GM21529 (cell line): ENCODE data around the gene ATG101.

Source experiments
- ATAC-seq: cut with Tn5 transposase; IDR thresholded peaks from one replicate; pipeline ENCODE4 v1.9.1; 2021; ENCODE audit not compliant: unreplicated experiment

ATG101 gene

GRCh38 chr12:52079576-52080402, 10.0 kb downstream of the ATG101 start, which contains the start of gene SMIM41:
Gene SMIM41 (plus strand): TSS chr12:52079704. CDS start chr12:52079780, 76 bp downstream.
- ATAC-seq, result no peak

- no peak for ATAC-seq
Measured at GRCh38 chr12:52080403-52081251, 10.8 kb downstream of the ATG101 start.

GRCh38 chr12:52081263-52081733, 11.5 kb downstream of the ATG101 start:
- ATAC-seq, result peak; percentile 59

GRCh38 chr12:52082026-52082668, 12.4 kb downstream of the ATG101 start:
- no peak for ATAC-seq

GRCh38 chr12:52082669-52082987, 12.8 kb downstream of the ATG101 start:
- no peak for ATAC-seq

- ATAC-seq, result peak; percentile 52
Measured at GRCh38 chr12:52082988-52083637, 13.3 kb downstream of the ATG101 start.

- ATAC-seq, result no peak
Measured at GRCh38 chr12:52083638-52083996, 13.8 kb downstream of the ATG101 start.

GRCh38 chr12:52084491-52085231, 14.9 kb downstream of the ATG101 start:
- ATAC-seq, result no peak

- no peak for ATAC-seq
Measured at GRCh38 chr12:52085682-52086180, 16.0 kb downstream of the ATG101 start.

- no peak for ATAC-seq
Measured at GRCh38 chr12:52086366-52086765, 16.6 kb downstream of the ATG101 start.

GRCh38 chr12:52086944-52087835, 17.4 kb downstream of the ATG101 start:
- ATAC-seq, result no peak

GRCh38 chr12:52087961-52088820, 18.4 kb downstream of the ATG101 start:
- peak; percentile 89 for ATAC-seq

- ATAC-seq, result no peak
Measured at GRCh38 chr12:52089491-52089890, 19.7 kb downstream of the ATG101 start.

- ATAC-seq, result no peak
Measured at GRCh38 chr12:52090291-52090690, 20.5 kb downstream of the ATG101 start.

- no peak for ATAC-seq
Measured at GRCh38 chr12:52091061-52091460, 21.3 kb downstream of the ATG101 start.

- no peak for ATAC-seq
Measured at GRCh38 chr12:52091869-52092268, 22.1 kb downstream of the ATG101 start.

GRCh38 chr12:52093346-52093745, 23.6 kb downstream of the ATG101 start:
- ATAC-seq, result no peak
